ENCODE results near the gene CNTLN. TPM values are rescaled to one million over a fixed set of nuclear protein-coding genes. Genes with fewer than 3 reads are reported as not detected.
A peak's percentile ranks its signal among the peaks of the same experiment; 100 is the strongest.
"Not testable (repeated sequence)": the region's sequence is repeated elsewhere in the genome, so short reads cannot be mapped to it uniquely, and the experiment has no call there.

Gene CNTLN
- total RNA-seq, 1 donor from 2014 or later, result 6.2 TPM

- DNase-seq (ENCODE audit: low read depth in 2 of 2), result peak in 1 of 2 donors; percentile 61
Measured at GRCh38 chr9:17401858-17402257, 267.0 kb downstream of the CNTLN start.

DNA sequence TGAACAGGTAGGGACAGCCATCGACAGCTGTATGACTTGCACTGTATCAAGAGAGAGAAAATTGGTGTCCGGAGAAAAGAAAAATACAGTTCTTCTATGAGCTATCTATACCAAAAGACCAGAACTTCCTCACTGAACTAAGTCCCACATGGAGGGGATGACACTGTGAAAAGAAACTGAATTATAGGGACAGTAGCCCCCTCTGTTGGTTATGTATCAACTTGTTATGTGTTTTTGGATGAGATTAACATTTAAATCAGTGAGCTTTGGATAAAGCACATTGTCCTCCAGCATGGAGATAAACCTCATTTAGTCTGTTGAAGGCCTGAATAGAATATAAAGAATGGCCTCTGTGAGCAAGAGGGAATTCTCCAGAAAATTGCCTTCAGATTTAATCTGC lies 267.5 kb downstream of the CNTLN start:
- peak; percentile 29 to 63 for DNase-seq (ENCODE audit: low read depth in 2 of 2)

DNA sequence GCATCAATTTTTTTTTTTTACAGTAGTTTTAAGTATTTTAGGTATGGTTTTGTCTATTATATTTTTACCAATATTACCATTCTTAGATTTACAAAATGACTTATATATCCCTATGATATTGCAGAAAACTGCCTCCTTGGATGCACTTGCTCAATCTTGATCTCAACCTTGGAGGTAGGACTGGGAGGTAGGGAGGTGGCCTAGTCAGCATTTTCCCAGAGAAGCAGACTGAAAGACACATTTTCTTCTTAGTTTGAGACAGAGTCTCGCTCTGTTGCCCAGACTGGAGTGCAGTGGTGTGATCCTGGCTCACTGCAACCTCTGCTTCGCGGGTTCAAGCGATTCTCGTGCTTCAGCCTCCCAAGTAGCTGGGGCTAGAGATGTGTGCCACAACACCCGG lies 268.7 kb downstream of the CNTLN start:
- no peak for DNase-seq (ENCODE audit: low read depth in 2 of 2)

GRCh38 chr9:17414986-17415385 lies 280.1 kb downstream of the CNTLN start:
- no peak for DNase-seq (ENCODE audit: low read depth in 2 of 2)

DNA sequence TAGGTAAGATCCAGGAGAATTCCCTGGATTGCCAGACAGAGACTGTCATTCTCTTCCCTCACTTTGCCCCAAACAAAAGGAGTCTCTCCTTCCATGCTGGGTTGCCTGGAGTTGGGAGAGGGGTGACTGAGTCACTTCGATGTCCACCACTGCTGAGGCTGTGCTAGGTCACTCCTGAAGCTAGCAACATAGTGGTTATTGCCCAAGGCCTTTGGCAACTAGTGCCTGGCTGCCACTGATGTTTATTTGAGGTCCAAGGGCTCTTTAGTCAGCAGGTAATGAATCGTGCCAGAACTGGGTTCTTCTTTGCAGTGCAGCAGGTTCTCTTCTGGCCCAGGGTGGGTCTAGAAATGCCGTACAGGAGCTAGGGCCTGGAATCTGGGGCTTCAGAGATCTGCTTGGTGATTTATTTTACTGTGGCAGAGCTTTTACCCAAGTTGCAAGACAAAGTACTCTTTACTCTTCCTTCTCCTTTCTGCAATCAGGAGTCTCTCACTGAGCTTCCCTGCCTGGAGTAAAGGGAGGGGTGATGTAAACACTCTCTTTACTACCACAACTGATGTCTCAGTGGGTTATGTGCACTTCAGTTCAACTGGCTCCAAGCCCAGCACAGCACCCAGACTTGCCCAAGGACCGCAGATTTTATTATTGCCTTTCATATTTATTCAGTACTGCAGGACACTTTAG lies 288.3 kb downstream of the CNTLN start:
- no peak for DNase-seq (ENCODE audit: low read depth in 2 of 2)

DNA sequence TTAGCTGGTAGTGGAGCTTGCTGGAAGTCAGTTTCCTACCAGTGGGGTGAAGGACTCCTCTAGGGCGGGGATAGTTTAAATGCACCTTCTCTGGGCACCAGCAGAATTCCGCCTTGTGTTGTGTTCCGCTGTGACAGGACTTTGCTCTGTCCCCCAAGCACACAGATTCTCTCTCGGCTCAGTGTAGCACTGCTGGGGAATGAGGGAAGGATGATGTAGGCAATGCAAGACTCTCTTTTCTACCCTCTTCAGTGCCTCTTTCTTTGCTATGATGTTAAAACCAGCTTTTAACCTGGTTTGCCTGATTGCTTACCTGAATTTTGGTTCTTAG lies 288.8 kb downstream of the CNTLN start:
- no peak for DNase-seq (ENCODE audit: low read depth in 2 of 2)

- DNase-seq (ENCODE audit: low read depth in 2 of 2), result no peak
Measured at GRCh38 chr9:17425384-17425783, 290.5 kb downstream of the CNTLN start.

DNA sequence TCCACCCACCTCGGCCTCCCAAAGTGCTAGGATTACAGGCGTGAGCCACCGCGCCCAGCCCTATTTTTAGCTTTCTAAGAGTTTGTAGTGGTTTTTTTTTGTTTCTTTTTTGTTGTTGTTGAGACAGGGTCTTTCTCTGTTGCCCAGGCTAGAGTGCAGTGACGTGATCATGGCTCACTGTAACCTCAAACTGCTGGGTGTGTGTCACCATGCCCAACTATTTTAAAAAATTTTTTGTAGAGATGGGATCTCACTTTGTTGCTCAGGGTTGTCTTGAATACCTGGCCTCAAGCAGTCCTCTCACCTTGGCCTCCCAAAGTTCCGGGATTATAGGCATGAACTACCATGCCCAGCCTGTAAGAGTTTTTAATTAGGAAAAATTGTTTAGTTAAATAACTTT lies 298.7 kb downstream of the CNTLN start:
- DNase-seq (ENCODE audit: low read depth in 2 of 2), result no peak

DNA sequence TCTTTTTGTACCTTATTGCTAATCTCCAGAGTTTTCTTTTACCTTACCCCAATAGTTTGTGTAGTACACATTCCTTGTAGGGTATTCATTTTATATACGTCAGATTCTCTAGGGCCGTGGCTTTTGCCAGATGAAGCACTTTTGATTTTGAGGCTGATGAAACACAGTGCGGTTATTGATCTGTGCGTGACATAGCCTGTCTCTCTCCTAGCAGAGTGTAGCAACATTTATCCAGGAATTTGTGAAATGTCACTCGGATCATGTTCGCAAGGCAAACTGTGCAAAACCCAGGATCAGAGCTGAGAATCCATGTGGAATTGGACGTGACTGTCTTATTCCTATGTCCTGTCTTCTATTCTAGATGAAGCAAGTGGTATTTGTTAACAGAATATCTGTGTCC lies 302.0 kb downstream of the CNTLN start:
- DNase-seq (ENCODE audit: low read depth in 2 of 2), result no peak

DNA sequence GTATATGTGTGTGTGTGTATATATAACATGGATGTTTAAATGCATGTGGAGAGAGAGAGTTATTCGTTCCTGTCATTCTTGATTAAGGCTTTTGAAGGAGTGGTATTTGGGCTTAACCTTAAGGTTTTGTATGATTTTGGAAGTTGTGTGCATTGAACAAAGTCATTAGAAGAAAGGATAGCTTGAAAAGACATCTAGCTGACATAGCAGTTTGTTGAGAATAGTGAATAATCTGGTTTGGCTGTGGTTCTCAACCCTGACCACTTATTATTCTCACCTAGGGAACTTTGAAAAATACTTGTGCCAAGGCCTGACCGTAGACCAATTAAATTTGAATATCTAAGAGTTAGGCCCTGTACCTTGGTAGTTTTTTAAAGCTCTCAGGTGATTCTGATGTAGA lies 303.0 kb downstream of the CNTLN start:
- no peak for DNase-seq (ENCODE audit: low read depth in 2 of 2)

DNA sequence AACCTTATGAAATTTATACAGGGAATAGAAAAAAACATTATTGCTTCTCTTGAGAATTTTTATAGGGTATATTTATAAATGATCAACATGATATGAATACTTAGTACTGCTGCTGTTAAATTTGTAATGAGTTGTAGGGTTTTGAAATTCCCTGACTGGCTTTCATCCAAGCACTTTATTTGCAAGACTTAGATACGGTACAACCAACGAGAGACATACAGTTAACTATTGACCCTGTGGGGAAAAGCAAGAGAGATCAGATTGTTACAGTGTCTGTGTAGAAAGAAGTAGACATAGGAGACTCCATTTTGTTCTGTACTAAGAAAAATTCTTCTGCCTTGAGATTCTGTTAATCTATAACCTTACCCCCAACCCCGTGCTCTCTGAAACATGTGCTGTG lies 310.3 kb downstream of the CNTLN start:
- DNase-seq (ENCODE audit: low read depth in 2 of 2), result not testable (repeated sequence)

DNA sequence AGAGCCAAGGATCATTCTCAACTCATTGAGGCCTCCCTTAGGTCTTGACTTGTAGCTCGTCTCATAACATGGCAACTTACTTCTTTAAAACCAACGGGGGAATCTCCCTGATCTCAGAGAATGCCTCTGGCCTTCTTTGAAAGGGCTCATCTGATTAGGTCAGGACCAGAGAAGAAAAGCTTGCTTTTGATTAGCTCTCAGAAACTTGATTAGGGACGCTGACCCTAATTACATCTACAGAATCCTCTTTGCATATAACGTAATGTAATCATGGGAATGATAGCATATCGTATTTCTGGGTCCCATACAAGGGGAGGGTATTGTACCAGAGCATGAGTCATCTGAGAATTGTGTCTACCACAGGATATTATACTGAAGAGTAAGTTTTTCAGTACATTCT lies 318.9 kb downstream of the CNTLN start:
- DNase-seq (ENCODE audit: low read depth in 2 of 2), result no peak

DNA sequence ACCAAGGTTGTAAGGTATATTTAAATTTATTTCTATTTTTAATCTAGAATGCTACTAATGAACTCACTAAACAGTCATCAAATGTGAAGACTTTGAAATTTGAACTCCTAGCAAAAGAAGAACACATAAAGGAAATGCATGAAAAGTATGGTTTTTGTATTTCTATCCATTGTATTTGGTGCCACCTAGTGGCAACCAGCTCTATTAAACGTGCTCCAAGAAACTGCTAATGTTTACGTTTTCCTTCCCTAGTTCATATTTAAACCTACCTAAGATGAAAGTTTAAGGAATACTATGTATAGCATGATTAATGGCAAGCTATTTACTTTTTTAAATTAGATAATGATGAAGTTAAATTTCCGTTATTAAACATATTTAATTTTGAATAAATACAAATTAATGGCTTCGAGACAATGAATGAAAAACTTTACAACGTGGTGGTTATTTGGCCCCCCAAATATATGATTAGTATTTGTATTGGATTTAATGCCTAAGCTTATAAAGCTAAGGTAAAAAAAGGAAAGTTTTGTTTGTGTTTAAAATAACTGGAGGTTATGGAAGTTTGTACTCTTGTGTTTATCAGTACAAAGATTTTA lies 328.1 kb downstream of the CNTLN start:
- DNase-seq (ENCODE audit: low read depth in 2 of 2), result peak; percentile 64 to 69

DNA sequence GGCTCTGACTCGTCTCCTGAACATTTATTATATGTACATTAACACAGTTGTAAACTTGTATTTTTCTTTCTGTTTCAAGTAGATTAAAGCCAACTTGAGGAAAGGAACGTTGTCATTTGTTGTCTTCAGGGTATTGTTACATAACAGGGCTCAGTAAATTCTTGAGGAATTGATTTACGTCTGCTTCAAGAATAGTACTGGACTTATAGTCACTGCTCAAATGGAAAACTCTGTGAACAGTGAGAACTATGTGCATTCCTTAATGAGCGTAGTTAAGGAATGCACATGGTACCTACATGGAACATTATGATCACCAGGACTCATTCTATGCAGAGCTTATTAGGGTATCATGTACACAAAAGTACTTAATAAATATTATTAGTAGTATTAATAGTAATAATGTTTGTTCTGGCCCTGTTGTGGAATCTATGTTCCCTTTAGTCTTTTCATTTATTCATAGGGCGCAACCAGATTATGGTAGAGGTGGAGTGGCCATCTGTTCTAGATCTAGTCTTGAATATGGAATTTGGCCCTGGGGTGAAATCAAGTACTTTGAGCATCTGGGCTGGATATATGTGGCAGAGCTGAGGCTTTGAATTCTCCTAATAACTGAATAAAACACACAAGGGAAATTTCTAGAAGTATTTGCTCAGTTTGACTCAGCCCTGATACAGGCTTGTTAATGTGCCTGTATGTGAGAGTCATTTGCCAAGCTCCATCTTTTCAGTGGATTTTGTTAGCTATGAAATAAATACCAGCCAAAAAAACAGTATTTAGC lies 335.4 kb downstream of the CNTLN start:
- no peak for DNase-seq (ENCODE audit: low read depth in 2 of 2)

DNA sequence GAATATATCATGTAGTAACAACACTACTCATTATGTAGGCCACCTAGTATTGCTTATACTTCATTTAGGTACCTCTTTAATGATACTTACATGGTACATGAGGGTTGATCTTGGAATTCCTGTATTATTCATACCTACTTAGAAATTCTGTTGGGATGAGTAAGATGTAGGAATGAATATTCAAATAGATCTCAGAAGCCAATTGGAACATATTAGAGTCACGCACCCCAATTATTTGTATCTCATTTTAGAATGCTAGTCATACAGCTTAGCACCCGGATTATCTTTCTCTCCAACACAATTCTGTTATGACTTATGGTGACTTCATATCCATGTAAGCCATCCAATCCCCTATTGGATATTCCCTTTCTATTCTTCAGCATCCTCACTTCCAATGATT lies 337.3 kb downstream of the CNTLN start:
- no peak for DNase-seq (ENCODE audit: low read depth in 2 of 2)

- no peak for DNase-seq (ENCODE audit: low read depth in 2 of 2)
Measured at GRCh38 chr9:17476401-17476800, 341.6 kb downstream of the CNTLN start.

DNA sequence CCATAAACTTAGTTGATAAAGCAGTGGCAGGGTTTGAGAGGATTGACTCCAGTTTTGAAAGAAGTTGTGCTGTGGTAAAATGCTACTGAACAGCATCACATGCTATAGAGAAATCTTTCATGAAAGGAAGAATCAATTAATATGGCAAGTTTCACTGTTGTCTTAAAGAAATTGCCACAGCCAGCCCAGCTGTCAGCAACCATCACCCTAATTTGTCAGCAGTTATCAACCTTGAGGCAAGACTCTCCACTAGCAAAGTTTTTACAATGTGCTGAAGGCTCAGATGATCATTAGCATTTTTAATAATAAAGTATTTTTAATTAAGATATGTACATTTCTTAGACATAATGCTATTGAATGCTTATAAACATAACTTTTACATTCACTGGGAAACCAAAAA lies 343.0 kb downstream of the CNTLN start:
- no peak for DNase-seq (ENCODE audit: low read depth in 2 of 2)

GRCh38 chr9:17480966-17481365 lies 346.1 kb downstream of the CNTLN start:
- no peak for DNase-seq (ENCODE audit: low read depth in 2 of 2)

GRCh38 chr9:17481565-17481964 lies 346.7 kb downstream of the CNTLN start:
- peak in 1 of 2 donors; percentile 5 for DNase-seq (ENCODE audit: low read depth in 2 of 2)

- DNase-seq (ENCODE audit: low read depth in 2 of 2), result no peak
Measured at GRCh38 chr9:17484906-17485305, 350.1 kb downstream of the CNTLN start.

GRCh38 chr9:17486396-17486795 lies 351.6 kb downstream of the CNTLN start:
- no peak for DNase-seq (ENCODE audit: low read depth in 2 of 2)

- DNase-seq (ENCODE audit: low read depth in 2 of 2), result no peak
Measured at GRCh38 chr9:17487467-17487866, 352.6 kb downstream of the CNTLN start.

DNA sequence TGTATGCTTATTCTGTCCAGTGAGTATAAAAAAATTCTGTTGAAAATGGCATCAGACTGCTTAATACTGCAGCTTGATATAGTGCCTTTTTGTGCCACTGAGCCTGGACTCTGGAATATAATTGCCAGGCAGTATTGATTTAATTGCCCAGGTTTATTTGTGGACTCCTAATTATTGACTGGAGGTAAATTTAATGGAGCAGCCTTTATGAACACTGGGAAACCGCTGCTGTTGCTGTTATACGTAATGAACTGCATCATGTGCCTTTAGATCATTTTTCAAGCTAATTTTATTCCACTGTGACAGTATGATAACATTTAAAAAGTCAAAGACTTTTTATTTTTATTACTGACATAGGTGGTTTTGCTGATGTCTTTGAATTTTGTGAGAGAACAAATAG lies 353.8 kb downstream of the CNTLN start:
- DNase-seq (ENCODE audit: low read depth in 2 of 2), result no peak

All from lung microvascular endothelial cell (primary cell).